ENCODE results near the gene CDK8.

DNA sequence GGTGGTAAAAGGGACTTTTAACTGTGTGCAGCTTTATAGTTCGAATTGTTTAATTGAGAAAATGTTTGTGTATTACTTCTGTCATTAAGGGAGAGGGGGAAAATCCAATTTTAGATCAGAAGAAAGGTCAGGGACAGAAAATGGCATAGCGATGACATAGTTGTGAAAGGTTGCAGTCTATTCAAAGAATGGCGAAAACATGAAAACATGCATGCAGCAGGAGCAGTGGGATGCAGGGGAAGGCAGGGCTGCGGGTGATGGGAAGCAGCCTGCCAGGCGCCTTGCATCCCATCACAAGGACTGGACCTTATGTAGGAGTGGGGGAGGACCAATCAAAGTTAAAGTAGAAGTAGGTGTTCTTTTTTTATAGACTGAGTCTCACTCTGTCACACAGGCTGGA lies 125.9 kb downstream of the CDK8 start:
- TF ChIP-seq, protein P1, sequence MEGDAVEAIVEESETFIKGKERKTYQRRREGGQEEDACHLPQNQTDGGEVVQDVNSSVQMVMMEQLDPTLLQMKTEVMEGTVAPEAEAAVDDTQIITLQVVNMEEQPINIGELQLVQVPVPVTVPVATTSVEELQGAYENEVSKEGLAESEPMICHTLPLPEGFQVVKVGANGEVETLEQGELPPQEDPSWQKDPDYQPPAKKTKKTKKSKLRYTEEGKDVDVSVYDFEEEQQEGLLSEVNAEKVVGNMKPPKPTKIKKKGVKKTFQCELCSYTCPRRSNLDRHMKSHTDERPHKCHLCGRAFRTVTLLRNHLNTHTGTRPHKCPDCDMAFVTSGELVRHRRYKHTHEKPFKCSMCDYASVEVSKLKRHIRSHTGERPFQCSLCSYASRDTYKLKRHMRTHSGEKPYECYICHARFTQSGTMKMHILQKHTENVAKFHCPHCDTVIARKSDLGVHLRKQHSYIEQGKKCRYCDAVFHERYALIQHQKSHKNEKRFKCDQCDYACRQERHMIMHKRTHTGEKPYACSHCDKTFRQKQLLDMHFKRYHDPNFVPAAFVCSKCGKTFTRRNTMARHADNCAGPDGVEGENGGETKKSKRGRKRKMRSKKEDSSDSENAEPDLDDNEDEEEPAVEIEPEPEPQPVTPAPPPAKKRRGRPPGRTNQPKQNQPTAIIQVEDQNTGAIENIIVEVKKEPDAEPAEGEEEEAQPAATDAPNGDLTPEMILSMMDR (IDR thresholded peaks at IDR 0.05; ENCODE audit: low read depth, low read length): no peak
- TF ChIP-seq EZH2phosphoT487 (IDR thresholded peaks at IDR 0.05; ENCODE audit: low read depth): no peak
